OCI-M2 (cell line): ENCODE results near the gene EXOG.
"Not testable (repeated sequence)": the region's sequence is repeated elsewhere in the genome, so short reads cannot be mapped to it uniquely, and the experiment has no call there.

Experiments used
- DNase-seq: peaks from one replicate; lab custom pipeline; 2025; ENCODE audit not compliant: unreplicated experiment; lab: John Stamatoyannopoulos, UW

Gene EXOG

GRCh38 chr3:38561746-38562466 lies 65.8 kb downstream of the EXOG start:
- DNase-seq, result no peak

DNA sequence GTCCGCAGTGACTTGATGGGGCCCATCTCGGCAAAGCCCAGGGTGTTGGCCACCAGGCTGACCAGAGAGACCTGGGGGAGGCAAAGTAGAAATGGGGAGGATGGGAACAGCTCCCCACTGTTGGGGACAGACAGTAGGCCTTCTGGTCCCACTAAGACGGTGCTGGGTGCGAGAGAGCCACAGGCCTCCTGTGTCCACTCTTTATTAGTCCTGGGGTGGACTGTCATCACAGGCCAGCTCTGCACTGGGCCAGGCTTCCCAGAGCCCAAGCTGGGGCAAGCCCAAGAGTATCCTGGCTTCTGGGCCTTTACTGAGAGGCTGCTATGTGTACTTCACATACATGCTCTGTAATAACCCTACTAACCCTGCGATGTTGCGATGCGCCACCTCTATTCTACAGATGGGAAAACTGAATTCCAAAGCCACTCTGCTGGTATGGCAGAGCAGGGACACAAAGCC lies 66.4 kb downstream of the EXOG start:
- no peak for DNase-seq

- DNase-seq, result no peak
Measured at GRCh38 chr3:38563070-38563885, 67.1 kb downstream of the EXOG start.

GRCh38 chr3:38563886-38564270 lies 67.7 kb downstream of the EXOG start:
- no peak for DNase-seq

GRCh38 chr3:38564631-38565338 lies 68.6 kb downstream of the EXOG start:
- DNase-seq, result no peak

GRCh38 chr3:38565339-38566214 lies 69.4 kb downstream of the EXOG start:
- DNase-seq, result no peak

DNA sequence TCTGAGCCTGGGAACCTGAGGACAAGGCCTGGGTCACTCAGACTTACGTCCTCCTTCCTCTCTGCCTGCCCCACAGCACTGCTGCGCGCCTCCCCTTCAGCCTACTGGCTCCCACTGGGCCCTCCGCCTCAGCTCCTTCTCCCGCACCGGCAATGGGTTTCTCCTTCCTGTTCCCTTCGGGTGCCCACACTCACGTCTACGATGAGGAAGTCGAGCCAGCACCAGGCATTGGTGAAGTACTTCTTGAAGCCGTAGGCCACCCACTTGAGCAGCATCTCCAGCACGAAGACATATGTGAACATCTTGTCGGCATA lies 70.0 kb downstream of the EXOG start:
- DNase-seq, result no peak

GRCh38 chr3:38566794-38567193 lies 70.7 kb downstream of the EXOG start:
- DNase-seq, result not testable (repeated sequence)

DNA sequence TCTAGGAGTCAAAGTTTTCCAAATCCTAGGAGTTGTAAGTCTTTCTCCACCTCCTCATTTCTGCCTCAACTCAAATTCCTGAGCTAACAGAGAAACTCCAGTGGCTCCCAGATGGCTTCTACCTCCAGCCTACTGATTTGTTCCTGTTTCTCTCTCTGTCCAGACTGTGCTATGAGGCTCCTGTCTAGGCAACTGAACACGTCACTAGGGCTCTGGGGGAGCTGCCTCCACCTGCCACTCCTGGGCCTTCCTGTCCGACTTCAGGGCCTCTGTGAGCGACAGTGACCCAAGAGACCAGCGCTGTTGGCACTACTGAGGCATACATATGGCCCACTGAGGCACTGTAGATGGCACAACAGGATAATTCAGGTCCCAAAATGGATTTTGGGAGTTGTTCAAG lies 71.4 kb downstream of the EXOG start:
- DNase-seq, result no peak

- no peak for DNase-seq
Measured at GRCh38 chr3:38573111-38573510, 77.0 kb downstream of the EXOG start.

GRCh38 chr3:38573556-38573955 lies 77.4 kb downstream of the EXOG start:
- DNase-seq, result no peak

- no peak for DNase-seq
Measured at GRCh38 chr3:38574411-38575278, 78.5 kb downstream of the EXOG start.

GRCh38 chr3:38575279-38575843 lies 79.2 kb downstream of the EXOG start:
- DNase-seq, result no peak
